Neural progenitor cell (in vitro differentiated cells): ENCODE data around the gene THEM4.

Experiments
- EZH2 ChIP-seq: fragments of 200-600 bp; sonication (generic); IDR thresholded peaks from 2 replicates; pipeline ENCODE4 v1.6.1; 2017; ENCODE audit warnings: antibody characterized with exemption, mild to moderate bottlenecking, moderate library complexity
- EZH2phosphoT487 ChIP-seq: fragments of 200-600 bp; sonication (generic); IDR thresholded peaks from 2 replicates; pipeline ENCODE4 v1.6.1; 2017; ENCODE audit warnings: antibody characterized with exemption
- TF ChIP-seq, protein P1 (sequence below): fragments of 200-600 bp; sonication (generic); IDR thresholded peaks from 2 replicates; pipeline ENCODE4 v1.5.1; 2017; ENCODE audit warnings: antibody characterized with exemption, mild to moderate bottlenecking

DNA sequence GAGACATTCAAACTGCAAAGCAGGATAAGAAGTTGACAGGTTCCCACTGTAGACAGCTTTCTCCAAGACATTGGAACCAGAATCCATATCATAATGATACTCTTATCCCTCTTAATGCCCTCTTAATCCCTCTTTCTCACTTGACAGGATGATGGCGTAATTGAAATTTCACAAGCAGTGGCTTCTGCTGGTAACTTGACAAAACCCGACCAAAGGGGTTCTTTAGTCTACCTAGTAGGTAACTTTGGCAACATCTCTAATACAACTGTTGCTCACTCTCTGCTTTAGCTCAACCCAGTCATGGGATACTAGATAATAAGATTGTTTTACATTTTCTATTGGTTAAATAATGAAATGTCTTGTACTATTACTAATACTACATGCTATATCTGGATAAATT lies 49.6 kb upstream of the THEM4 start:
- TF ChIP-seq, protein P1, sequence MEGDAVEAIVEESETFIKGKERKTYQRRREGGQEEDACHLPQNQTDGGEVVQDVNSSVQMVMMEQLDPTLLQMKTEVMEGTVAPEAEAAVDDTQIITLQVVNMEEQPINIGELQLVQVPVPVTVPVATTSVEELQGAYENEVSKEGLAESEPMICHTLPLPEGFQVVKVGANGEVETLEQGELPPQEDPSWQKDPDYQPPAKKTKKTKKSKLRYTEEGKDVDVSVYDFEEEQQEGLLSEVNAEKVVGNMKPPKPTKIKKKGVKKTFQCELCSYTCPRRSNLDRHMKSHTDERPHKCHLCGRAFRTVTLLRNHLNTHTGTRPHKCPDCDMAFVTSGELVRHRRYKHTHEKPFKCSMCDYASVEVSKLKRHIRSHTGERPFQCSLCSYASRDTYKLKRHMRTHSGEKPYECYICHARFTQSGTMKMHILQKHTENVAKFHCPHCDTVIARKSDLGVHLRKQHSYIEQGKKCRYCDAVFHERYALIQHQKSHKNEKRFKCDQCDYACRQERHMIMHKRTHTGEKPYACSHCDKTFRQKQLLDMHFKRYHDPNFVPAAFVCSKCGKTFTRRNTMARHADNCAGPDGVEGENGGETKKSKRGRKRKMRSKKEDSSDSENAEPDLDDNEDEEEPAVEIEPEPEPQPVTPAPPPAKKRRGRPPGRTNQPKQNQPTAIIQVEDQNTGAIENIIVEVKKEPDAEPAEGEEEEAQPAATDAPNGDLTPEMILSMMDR, result no peak
- TF ChIP-seq EZH2 (no peak), EZH2phosphoT487 (no peak)
